Ecto neural progenitor cell (in vitro differentiated cells): ENCODE data around the gene ASAP3.

Experiments used
- DNase-seq: peaks from one replicate; pipeline ENCODE4 v3.0.0-alpha.2; 2018; ENCODE audit warnings: low spot score

ASAP3 gene

DNA sequence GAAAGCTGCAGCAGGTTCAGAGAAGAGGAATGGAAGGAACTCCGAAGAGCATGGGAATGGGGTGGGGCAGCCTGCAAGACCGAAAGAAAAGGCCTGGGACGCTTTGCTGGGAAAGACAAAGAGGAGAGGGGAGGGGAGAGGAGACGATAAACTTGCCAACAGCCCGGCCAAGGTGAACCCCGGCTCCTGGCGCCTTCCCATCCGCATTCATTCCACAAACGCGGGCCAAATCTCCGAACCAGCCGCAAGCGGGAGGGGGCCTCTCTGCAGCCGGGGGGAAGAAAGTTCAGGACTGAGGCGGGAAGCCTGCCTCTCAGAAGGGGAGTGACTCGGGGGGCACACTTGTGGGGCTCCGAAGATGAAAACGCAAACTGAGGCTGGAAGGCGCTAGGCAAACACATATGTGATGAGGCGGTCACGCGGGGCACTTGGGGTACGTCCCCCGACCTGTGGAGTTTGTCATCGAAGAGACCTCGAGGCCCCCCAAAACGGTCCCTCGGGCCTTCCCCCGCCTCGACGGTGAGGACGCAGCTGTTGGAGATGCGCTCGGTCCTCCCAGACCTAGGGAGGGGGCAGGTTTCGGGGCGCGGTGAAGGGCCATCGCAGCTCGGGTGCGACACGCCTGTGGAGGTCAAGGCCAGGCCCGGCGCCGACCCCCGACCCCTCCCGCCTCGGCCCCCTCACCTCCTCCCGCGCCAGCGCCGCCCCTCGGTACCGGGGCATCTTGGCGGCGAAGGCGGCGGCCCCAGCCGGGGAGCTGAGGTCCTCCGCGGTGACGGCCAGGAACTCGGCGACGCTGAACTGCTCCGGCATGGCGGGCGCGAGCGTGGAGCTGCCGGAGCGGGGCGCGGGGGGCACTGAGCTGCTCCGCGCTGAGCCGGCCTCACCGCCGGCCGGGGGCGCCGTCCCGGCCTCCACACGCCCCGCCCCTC lies at the start of gene ASAP3:
Gene ASAP3, minus strand, starts transcription at position 859 of the 932 bp plus-strand sequence. Its CDS starts 46 bp downstream, at position 813.
- peak; percentile 57 for DNase-seq

DNA sequence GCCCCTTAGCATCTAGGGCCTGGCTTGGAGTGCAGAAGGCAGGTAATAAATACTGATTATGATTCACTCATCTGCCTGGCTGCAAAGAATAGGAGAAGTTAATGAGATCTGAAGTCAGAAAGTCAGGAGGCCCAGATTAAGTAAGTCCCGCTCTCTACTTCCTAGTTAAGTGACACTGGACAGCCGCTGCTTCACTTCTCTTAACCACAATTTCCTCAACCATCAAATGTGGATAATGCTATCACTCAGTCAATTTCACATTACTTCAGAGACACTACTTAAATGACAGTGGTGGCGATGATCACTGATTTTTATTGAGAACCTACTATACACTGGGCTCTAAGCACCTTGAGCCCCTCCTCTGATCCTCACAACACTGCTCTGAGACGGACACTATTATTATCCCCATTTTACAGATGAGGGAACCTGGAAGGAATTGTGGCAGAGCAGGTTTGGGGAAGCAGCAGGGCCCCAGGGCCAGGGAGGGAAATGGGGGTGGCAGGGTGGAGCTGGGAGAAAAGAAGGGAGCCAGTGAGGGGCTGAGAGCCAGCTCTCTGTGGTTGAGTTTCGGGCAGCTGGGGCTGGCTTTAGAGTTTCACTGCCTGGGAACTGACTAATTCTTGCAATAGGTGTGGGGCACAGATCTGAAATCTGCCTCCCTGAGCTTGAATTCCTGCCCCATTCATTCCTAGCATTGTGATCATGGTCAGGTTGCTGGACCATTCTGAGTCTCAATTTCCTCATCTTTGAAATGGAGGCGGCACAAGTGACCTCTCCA lies 49.5 kb upstream of the ASAP3 start:
- no peak for DNase-seq

DNA sequence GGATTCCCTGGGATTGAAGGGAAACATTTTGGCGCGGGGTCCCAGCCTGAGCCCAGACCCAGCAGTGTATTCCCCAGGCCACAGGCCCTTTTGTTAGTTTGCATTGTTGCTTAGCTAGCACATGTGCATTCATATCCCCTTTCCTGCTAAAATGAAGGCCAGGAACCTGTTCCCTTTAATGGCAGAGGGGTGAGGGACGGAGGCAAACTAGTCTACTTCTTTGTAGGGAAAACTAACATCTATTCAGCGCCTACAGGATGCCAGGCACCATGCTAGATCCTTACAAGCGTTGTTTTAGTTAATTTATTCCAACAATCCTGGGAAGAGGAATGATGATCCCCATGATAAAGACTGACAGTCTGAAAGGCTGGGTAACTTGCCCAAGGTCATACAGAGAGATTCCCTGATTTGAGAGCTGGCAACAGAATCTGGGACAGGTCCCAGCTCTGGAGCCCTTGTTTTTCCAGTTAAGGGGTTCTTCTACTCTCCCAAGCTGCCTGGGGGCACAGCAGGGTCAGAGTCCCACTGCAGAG lies 47.6 kb upstream of the ASAP3 start:
- DNase-seq = no peak

DNA sequence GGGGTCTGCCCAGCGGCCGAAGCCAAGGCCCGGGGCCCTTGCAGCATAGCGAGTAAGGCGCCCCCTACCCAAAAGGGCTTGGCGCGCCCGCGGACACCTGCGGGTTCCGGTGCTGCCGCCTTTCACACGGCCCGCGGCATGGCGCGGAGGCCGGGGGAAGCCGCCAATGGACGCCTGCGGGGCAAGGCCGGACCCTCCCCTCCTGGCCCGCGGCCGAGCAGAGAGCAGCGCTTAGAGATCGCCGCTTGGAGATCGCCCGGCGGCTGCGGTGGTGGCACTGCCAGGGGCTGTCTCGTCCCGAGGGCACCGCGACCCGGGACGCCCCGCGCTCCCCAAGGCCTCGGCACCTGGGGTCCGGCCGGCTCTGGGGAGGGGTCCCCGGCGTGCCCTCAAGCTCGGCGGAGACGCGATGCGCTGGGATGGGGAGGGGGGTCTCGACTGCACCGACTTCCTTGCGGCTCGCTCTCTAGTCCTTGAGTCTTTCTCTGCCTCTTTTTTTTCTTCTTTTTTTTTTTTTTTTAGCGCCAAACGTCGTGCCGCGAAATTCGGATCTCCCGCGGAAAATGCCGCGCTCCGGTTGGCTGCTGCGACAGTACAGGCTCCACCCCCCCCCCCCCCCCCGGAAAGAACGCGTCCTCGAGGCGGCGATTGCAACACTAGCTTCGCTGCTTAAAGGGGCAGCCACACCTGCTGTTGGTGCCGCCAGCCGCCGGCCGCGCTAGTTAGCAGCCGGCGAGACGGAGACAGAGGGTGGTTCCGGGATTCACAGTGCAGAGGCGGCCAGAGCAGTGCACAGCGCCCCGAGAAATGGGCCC lies 47.0 kb upstream of the ASAP3 start, which contains the start of gene E2F2:
Gene E2F2, minus strand, starts transcription at position 487 of the 815 bp plus-strand sequence. Its CDS starts 440 bp downstream, at position 47.
- peak; percentile 90 for DNase-seq

DNA sequence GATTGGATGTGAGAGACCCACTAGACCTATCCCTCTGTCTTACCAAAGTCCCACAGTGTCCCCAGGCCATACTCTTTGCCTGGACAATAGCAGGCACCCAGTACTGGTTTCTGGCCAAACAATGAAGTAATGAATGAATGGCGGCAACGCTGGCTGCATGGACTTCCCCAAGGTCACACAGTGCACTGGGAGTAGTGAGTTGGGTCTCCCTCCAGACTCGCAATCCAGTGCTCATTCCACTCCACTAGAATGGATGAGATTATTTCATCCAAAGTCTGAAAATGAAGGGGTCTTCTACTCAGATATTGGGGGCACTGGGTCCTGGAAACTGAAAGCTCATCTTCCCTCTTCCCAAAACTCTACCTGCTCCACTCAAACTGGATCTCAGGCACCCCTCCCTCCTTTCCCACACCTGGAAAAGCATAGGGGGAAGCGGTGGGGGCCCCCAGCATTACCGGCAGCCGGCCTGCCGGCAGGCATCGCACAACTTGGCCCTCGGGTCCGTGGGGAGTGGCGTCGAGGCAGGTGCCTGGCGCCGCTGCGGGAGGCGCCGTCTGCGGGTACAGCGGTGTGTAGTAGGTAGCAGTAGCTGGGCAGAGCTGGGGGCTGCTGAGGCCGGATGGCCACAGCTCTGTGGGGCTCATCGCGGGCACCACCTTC lies 46.2 kb upstream of the ASAP3 start:
- no peak for DNase-seq

DNA sequence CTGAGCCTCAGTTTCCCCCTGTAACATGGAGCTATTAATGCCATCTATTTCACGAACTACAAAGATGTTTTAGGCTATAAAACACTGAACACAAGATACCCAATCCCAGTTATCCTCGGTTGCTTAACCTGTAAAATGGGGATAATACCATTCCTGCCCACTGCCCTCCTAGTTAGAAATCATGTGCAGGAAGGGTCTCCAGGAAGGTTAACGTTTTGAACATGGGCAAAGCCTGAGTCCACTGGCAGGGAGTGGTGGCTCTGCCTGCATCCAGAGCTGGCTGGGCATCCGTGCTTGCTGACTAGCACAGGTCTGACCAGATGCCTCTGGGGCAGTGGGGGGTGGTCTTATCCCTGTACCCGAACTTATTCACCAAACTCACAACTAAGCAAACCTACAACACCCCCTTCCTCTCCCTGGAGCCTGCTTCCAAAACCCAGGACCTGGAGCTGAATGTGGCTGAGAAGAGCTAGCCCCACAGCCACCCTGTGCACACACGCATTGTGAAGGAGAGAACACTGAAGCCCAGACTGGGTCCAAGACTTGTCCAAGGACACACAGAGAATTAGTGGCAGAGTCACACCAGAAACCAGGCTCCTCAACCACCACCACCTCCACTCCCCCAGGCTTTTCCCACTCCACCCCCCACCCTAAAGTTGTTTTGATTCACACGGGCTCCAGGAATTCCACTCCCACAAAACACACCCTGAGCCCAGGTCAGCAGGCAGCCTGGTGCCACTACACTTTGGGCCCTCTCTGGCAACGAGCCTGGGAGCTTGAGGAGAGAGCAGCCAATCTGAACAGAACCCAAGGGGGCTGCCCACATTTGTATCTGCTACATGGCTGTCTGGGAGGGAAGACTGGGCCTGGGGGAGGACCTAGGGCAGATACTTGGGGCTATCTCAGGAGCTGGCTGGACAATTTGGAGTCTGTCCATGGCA lies 45.4 kb upstream of the ASAP3 start:
- no peak for DNase-seq

DNA sequence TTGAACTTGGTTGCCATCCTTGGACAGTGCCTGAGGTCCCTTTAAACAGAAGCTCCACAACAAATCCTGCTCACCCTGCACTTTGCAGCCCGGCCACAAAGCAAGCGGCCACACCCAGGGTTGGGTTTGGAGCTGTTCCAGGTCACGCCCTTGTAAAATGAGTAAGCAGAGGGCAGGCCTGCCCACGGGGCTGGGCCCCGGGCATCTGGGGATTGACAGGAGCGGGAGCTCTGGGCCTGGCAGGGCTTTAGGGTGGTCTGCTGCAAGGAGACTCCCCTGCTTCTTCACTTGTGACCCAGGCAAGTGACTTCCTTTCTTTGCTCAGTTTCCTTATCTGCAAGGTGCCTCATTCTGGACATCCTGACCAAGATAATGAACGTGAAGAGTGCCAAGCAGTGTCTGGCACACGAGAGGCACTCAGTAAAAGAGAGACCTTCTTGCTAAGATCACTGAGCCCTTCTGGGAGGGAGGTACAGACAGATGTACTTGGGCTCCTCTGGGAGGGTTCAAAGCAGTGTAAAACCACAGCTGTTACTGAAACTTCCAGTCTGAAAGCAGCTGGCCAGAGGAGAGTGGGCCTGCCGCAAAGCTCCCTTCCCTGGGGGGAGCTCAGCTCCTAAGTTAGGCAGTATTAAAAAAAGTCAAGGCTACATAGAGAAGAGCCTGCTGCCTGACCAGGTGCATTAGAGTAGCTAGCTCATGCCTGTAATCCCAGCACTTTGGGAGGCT lies 44.4 kb upstream of the ASAP3 start:
- no peak for DNase-seq

DNA sequence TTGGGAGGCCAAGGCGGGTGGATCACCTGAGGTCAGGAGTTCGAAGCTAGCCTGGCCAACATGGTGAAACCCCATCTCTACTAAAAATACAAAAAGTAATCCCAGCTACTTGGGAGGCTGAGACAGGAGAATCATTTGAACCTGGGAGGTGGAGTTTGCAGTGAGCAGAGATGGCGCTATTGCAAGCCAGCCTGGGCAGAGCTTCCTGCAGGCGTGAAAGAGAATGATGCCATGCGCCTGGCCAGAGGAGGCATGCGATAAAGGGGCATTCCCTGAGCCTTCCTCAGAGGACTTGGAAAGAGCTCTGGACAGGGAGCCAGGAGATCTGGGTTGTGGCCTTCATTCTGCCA lies 43.9 kb upstream of the ASAP3 start:
- no peak for DNase-seq

DNA sequence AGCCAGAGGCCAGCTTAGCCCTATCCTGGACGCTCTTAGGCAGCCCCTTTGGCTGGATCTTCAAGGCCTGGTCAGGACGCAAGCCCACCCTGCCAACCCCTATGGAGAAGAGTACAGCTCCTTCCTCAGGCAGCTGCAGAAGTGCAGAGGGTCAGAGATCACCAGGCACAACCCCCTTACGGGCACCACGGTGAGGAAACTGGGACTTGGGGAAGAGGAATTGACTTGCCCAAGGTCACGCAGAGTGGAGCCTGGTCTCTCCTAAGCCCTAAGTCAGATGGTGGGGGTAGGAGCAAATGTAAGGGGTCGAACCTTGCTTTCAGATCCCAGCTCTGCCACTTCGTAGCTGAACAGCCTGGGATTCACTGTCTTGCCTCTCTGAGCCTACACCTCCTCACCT lies 43.4 kb upstream of the ASAP3 start:
- DNase-seq = no peak

DNA sequence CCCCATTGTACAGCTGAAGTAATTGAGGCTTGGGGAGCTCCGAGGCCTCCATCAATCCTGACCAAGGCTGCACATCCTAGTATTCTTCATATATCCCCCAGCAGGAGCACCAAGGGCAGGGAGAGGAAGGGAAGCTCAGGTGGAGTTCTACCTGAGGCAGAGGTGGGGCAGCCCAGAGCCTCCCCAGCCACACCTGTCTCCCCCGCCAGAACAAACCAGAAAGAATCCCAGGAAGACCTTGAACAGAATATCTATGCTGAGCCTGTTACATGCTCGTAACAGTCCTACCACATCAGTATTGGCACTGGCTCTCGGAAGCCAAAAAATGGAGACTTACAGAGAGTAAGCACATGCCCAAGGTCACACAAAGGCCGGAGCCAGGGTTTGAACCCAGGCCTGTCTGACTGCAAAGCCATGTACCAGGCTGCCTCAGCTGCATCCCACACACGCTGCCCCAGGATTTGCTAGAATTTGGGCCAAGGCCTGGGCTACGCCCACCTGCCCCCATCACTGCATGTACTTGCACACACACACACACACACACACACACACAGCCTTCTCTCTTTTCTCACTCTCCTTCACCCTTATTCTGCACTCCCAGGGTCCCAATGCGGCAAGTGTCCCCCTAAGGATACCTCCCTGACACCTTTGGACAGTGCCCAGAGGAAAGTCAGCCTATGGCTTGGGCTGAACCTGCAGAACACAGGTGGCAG lies 42.5 kb upstream of the ASAP3 start:
- DNase-seq = no peak

DNA sequence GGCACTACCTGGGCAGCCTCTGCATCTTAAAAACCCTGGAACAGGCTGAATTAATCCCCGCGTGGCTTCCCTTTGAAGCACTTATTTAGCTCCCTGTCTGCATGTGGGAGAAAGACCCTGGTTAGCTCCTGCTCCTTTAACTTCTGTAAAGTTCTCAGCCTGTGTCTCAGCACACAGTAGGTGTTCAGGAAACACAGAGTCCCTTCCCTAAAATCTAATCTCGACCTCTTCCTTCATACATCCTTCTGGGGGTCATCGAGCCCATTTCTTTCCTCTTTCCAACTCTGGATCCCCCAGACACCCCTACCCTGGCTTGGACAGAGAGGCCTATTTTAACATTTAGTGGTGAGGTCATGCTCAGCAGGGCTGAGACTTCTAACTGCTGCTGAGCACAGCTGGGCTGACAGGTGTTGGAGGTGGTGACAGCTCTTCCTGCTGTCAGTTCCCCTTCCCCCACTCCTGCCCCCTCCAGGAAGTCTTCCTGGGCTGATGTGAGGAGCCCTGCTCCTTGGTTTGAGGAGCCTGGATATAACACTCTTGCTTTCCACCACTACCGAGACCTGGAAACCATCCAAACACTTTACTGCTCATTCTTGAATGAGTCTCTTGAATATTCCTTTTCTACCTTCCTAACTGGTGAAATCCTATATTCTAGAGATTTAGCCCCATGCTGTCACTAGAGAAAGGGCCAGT lies 41.7 kb upstream of the ASAP3 start:
- no peak for DNase-seq

DNA sequence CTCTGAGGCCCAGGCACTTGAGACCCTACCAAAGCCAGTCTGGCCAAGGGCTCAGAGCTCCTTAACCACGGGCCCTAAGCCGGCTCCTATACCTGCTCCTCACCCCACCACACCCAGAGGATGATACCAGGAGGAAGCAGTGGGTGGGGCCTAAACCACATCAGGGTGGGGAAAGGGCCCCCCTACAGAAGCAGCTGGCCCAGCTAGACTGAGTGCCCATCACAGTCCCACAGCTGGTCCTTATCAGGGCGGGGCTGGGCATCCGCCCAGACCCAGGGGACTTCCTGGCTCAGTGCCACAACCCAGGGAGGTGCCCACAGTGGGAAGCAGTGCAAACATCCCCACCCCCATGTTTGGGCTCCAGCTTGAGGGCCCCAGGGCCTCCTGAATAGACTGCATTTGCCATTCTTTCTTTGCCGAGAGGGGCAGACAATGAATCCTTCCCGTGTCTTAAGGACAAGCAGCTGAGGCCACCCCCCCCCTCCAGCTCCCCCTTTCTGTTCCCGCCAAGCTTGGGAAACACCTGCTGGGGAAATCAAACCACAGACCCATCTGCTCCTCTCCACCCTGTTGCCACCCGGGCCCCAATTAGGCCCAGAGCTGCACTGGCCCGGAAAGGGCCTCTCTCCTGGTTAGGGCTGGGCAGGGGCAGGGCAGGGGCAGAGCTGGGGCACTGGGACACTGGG lies 40.9 kb upstream of the ASAP3 start:
- DNase-seq = no peak

DNA sequence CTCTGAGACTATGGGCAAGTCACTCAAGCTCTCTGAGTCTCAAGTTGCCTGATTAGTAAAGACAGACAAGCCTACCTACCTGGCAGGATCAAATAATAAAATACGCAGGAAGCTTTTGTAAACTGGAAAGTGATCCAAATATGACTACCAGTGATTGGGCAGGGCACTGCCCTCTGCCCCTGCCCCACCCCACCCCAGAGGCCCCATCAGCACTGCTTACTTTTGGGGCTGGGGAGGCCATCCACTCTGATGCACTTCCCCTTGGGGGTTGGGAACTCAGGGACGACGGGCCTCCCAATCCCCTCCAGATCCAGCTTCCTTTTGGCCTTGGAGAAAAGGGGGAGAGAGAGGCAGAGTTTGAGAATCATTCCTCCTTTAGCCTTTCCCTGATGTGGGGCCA lies 40.2 kb upstream of the ASAP3 start:
- DNase-seq = no peak

DNA sequence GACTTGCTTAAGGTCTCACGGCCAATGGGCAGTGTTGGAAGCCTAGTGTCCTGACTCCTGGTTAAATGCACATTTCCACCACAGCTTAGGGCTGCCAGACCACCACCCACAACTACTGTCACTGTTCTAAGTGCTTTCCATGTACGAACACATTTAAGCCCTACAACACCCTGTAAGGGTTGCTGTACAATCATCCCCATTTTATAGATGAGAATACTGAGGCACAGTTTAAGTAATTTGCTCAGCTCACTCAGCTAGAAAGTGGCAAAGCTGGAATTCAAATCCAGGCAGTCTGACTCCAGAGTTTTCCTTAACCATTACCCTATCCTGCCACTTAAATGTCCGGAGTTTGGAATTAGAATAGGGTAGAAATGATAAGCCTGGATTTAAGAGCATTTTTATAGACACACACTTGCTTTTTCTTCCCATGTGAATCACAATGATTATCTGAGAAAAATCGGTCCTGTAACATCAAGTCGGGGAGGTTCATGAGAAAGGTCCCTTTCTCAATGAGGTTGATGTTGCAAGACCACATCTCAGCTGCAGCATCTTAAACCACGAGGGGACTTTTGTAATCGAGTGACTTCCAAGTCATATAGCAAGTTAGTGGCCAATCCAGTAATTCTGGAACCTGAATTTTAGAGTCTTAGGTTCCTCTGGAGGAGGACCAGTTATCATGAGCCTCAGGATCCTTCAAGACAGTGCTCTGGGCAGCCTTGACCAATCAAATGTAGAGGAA lies 38.4 kb upstream of the ASAP3 start:
- DNase-seq = no peak

DNA sequence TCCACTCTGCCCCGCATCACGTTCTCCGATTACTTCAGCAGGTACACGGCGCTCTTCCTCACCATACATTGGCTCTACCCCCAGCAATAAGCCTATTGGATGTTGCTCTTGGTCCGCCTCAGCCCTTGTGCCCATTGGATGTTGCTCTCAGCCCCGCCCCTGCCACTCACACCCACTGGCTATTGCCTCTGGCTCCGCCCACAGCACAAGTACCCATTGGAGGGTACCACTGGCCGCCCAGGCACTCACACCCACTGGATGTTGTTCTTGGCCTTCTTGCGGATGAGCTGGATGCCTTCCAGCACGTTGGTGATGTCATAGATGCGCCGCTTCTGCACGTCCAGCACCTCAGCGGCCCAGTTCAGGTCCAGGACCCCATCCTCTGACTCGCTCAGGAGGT lies 37.6 kb upstream of the ASAP3 start:
- DNase-seq = no peak

DNA sequence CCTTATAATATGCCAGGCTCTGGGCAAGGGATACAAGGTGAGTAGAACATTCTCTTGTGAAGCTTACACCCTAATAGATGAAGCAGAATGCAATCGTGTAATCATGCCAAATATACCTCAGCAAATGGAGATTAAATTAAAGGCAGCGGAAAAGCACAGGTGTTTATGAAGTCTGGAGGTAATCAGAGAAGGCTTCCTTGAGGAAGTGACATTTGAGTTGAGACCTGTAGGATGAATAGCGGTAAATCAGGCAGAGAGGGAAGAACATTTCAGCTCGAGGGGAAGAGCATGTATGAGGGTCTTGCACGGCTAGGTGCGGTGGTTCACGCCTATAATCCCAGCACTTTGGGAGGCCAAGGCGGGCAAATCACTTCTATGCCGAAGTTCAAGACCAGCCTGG lies 33.6 kb upstream of the ASAP3 start:
- DNase-seq = no peak

DNA sequence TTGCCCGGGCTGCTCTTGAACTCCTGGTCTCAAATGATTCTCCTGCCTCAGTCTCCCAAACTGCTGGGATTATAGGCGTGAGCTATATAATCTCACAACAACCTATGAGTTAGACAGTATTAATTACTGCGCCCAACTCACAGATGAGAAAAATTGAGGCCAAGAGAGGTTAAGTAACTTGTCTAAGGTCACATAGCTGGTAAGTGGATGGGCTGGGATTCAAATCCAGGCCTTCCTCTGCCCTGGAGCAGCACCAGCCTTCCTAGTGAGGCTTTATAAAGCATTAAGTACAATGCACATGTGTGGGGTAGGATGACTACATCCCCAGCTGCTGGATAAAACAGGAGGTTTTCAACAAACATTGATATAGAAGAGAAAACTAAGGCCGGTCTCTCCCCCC lies 31.9 kb upstream of the ASAP3 start:
- DNase-seq = no peak
